Suprapubic skin (tissue), 4 donors: ENCODE data around the gene FARSA.

Experiments used
- POLR2A ChIP-seq, 2 donors: fragments of 450-650 bp; IDR thresholded peaks; one replicate each; pipeline ENCODE4 v1.6.1; 2017; ENCODE audit warnings: antibody characterized with exemption in 2 of 2, mild to moderate bottlenecking in 2 of 2, moderate library complexity in 2 of 2
- POLR2AphosphoS5 ChIP-seq, 3 donors: sonication (generic); formaldehyde crosslinking; IDR thresholded peaks; one replicate each; pipeline ENCODE4 v1.6.1; 2017; ENCODE audit warnings: antibody characterized with exemption in 3 of 3
- TF ChIP-seq, protein P1 (sequence below), 2 donors: fragments of 200-600 bp in 1 of 2; fragments of 450-650 bp in 1 of 2; sonication (generic) in 1 of 2; IDR thresholded peaks; one replicate each; pipeline ENCODE4 v1.5.1; 2016 to 2019; ENCODE audit warnings: antibody characterized with exemption in 2 of 2, mild to moderate bottlenecking in 1 of 2, moderate library complexity in 1 of 2

DNA sequence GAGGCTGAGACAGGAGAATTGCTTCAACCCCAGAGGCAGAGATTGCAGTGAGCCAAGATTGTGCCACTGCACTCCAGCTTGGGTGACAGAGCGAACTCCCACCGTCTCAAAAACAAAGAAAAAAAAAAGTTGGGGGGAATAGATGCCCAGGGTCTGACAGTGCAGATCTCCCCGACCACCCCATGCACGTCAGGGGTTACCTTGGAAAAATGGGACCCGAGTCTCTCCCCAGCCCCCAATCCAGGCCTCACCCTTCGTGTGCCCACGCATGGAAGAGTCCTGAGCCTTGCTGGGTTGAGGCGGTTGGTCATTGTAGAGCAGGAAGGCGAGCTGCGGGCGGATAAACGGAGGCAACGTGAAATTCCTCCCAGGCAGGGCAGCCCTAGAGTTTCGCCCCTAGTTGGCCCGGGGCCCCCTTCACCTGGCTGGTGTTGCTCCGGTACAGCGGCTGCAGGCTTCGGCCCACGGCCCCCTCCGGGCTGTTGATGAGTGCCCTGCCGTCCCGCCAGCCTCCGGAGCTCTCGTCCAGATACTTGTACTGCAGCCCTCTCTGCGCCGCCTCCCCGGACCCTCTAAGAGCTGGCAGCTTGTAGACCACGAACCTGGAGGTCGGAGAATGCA lies 52.9 kb downstream of the FARSA start:
- TF ChIP-seq, protein P1, sequence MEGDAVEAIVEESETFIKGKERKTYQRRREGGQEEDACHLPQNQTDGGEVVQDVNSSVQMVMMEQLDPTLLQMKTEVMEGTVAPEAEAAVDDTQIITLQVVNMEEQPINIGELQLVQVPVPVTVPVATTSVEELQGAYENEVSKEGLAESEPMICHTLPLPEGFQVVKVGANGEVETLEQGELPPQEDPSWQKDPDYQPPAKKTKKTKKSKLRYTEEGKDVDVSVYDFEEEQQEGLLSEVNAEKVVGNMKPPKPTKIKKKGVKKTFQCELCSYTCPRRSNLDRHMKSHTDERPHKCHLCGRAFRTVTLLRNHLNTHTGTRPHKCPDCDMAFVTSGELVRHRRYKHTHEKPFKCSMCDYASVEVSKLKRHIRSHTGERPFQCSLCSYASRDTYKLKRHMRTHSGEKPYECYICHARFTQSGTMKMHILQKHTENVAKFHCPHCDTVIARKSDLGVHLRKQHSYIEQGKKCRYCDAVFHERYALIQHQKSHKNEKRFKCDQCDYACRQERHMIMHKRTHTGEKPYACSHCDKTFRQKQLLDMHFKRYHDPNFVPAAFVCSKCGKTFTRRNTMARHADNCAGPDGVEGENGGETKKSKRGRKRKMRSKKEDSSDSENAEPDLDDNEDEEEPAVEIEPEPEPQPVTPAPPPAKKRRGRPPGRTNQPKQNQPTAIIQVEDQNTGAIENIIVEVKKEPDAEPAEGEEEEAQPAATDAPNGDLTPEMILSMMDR (IDR thresholded peaks at IDR 0.05), result no peak
- TF ChIP-seq POLR2A (IDR thresholded peaks at IDR 0.05) (no peak), POLR2AphosphoS5 (IDR thresholded peaks at IDR 0.05) (no peak)
